Astrocyte of the cerebellum (primary cell): Measurements from ENCODE around the gene SLC22A4.

Source experiments
- DNase-seq: peaks from one replicate; pipeline ENCODE4 v3.0.0-alpha.2; 2011; ENCODE audit warnings: low read depth
- H3K4me3 ChIP-seq: 2 replicates; pipeline ENCODE4 v1.5.1; 2011; ENCODE audit warnings: mild to moderate bottlenecking, low read depth, low read length, moderate library complexity
- CTCF ChIP-seq: IDR thresholded peaks from 2 replicates; pipeline ENCODE4 v1.5.1; 2012; ENCODE audit warnings: low read length, low read depth, moderate library complexity, mild to moderate bottlenecking; ENCODE audit errors: missing control alignments
- in situ Hi-C: cut with HindIII; loops from 2 replicates; pipeline ENCODE4 v1.10.0; 2017; ENCODE audit warnings: low sequenced_read_pairs

Gene SLC22A4

GRCh38 chr5:132299917-132300316 is 5.7 kb downstream of the SLC22A4 start:
- DNase-seq: no peak
- H3K4me3 ChIP-seq: no peak overlapping the region
- in situ Hi-C loops: no loop called here
- no peak for TF ChIP-seq CTCF

GRCh38 chr5:132300577-132301343 is 6.6 kb downstream of the SLC22A4 start:
- in situ Hi-C loops: no loop called here
- no peak overlapping the region for H3K4me3 ChIP-seq
- no peak for TF ChIP-seq CTCF
- DNase-seq: no peak

- no peak for TF ChIP-seq CTCF
- in situ Hi-C loops: no loop called here
- DNase-seq: no peak
- H3K4me3 ChIP-seq: no peak overlapping the region
These were observed 7.4 kb downstream of the SLC22A4 start for GRCh38 chr5:132301344-132302271.

GRCh38 chr5:132302413-132302812 is 8.2 kb downstream of the SLC22A4 start:
- no peak for TF ChIP-seq CTCF
- no peak overlapping the region for H3K4me3 ChIP-seq
- in situ Hi-C loops: no loop called here
- no peak for DNase-seq

GRCh38 chr5:132303589-132303988 is 9.4 kb downstream of the SLC22A4 start:
- no peak overlapping the region for H3K4me3 ChIP-seq
- no peak for TF ChIP-seq CTCF
- DNase-seq: no peak
- in situ Hi-C loops: no loop called here

- in situ Hi-C loops: no loop called here
- no peak overlapping the region for H3K4me3 ChIP-seq
- no peak for DNase-seq
- no peak for TF ChIP-seq CTCF
These were observed 11.2 kb downstream of the SLC22A4 start for GRCh38 chr5:132305420-132305819.
